Thymus (tissue), 11 donors: ENCODE measurements around the gene TTLL8. TPM values are rescaled to one million over a fixed set of nuclear protein-coding genes. Genes with fewer than 3 reads are reported as not detected.

Source experiments
- DNase-seq, 9 donors: peaks; one replicate each; pipeline ENCODE4 v3.0.0-alpha.2; 2013; ENCODE audit warnings: low spot score in 9 of 9, low read depth in 6 of 9, missing footprints in 1 of 9
- H3K27ac ChIP-seq, 2 donors: one replicate each; pipeline ENCODE4 v1.5.1; 2013; ENCODE audit warnings: control low read depth in 1 of 2, low read depth in 1 of 2, low read length in 1 of 2, mild to moderate bottlenecking in 1 of 2, moderate library complexity in 1 of 2
- H3K27me3 ChIP-seq, 2 donors: one replicate each; pipeline ENCODE4 v1.5.1; 2013; ENCODE audit warnings: low read length in 1 of 2; ENCODE audit not compliant: control insufficient read depth in 2 of 2, insufficient read depth in 1 of 2
- H3K36me3 ChIP-seq, 2 donors: one replicate each; pipeline ENCODE4 v1.5.1; 2013; ENCODE audit warnings: low read length in 1 of 2, mild to moderate bottlenecking in 1 of 2, moderate library complexity in 1 of 2; ENCODE audit not compliant: control insufficient read depth in 2 of 2, insufficient read depth in 2 of 2
- H3K4me1 ChIP-seq, 2 donors: one replicate each; pipeline ENCODE4 v1.5.1; 2013; ENCODE audit warnings: low read length in 2 of 2; ENCODE audit not compliant: control insufficient read depth in 2 of 2, insufficient read depth in 2 of 2
- H3K4me3 ChIP-seq, 2 donors: one replicate each; pipeline ENCODE4 v1.5.1; 2013; ENCODE audit warnings: low read length in 2 of 2, control low read depth in 1 of 2, mild to moderate bottlenecking in 1 of 2
- H3K9me3 ChIP-seq, 2 donors: one replicate each; pipeline ENCODE4 v1.5.1; 2013; ENCODE audit warnings: low read length in 1 of 2, mild to moderate bottlenecking in 1 of 2; ENCODE audit not compliant: control insufficient read depth in 2 of 2, insufficient read depth in 1 of 2
- WGBS: extraction: QIAGEN DNeasy Blood & Tissue Kit; methylation state at CpG from one replicate; pipeline ENCODE4 v1.1.7; 2013; 5-methylcytosine and 5-hydroxymethylcytosine counted together
- polyA plus RNA-seq: library from polyadenylated mRNA; stranded (reverse); fragments of 200-250 nt; gene quantifications from one replicate; pipeline ENCODE4 v1.2.3, GENCODE V29; 2013
- total RNA-seq: library from RNA; stranded (reverse); fragments of 120-200 nt; gene quantifications from one replicate; pipeline ENCODE4 v1.2.4, GENCODE V29; 2013
- donor health status: healthy.

Gene TTLL8
- total and polyA plus RNA-seq, 2 donors = not detected

- 87% methylated on average over 24 of the region's 24 CpGs for WGBS
- H3K27ac ChIP-seq = no peak overlapping the region
- H3K4me1 ChIP-seq = peaks cover 0 to 3% of the 10 kb centered on the region in 2 donors
- no peak for DNase-seq
- no peaks in the 10 kb centered on the region for H3K9me3 ChIP-seq
- no peaks in the 10 kb centered on the region for H3K36me3 ChIP-seq
- peaks cover 12 to 43% of the 10 kb centered on the region in 2 donors for H3K27me3 ChIP-seq
- H3K4me3 ChIP-seq = no peak overlapping the region
These were observed 25.8 kb downstream of the TTLL8 start for GRCh38 chr22:50032109-50032871.

DNA sequence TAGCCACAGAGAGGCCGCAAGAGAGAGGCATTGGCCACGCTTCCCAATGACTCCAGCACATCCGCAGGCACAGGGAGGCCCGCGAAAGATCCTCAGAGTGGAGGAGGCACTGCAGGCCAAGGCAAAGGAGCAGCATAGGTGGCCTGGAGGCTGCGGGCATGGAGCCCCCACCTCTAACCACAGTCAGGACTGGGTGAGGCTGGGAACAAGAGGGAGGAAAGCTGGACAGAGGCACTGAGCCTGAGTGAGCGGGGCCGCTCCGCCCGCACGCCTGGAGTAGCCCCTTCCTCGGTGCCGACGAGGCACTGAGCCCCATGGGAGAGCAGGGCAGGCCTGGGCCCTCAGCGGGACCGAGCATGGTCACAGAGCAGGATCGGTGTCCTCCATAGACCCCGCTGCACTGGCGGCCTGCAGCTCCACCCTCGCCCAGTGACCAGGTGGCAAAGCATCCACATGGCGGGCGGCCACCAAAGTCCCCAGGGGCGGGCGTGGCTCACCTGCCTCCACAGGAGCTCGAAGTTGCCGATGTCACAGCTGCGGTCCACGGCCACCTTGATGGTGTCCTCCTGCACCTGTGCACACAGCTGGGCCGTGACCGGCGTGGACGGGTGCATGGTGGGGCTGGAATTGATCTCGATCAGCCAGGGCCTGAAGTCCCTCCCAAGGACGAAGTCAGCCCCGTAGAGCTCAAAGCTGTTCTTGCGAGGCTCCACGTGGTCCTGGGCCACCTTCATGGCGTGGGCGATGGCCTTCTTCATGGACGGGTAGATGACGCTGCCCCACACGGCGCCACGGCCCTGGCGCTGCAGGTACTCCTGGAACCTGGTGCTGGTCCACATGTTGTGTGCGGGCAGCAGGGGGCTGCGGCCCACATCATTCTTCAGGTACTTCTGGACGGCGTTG, 26.7 kb downstream of the TTLL8 start:
- peaks cover 12 to 43% of the 10 kb centered on the region in 2 donors for H3K27me3 ChIP-seq
- no peak overlapping the region for H3K27ac ChIP-seq
- no peaks in the 10 kb centered on the region for H3K36me3 ChIP-seq
- DNase-seq = no peak
- 97% methylated on average over 49 of the region's 49 CpGs for whole genome bisulfite sequencing
- H3K4me3 ChIP-seq = no peak overlapping the region
- H3K9me3 ChIP-seq = no peaks in the 10 kb centered on the region
- H3K4me1 ChIP-seq = peaks cover 0 to 3% of the 10 kb centered on the region in 2 donors

DNA sequence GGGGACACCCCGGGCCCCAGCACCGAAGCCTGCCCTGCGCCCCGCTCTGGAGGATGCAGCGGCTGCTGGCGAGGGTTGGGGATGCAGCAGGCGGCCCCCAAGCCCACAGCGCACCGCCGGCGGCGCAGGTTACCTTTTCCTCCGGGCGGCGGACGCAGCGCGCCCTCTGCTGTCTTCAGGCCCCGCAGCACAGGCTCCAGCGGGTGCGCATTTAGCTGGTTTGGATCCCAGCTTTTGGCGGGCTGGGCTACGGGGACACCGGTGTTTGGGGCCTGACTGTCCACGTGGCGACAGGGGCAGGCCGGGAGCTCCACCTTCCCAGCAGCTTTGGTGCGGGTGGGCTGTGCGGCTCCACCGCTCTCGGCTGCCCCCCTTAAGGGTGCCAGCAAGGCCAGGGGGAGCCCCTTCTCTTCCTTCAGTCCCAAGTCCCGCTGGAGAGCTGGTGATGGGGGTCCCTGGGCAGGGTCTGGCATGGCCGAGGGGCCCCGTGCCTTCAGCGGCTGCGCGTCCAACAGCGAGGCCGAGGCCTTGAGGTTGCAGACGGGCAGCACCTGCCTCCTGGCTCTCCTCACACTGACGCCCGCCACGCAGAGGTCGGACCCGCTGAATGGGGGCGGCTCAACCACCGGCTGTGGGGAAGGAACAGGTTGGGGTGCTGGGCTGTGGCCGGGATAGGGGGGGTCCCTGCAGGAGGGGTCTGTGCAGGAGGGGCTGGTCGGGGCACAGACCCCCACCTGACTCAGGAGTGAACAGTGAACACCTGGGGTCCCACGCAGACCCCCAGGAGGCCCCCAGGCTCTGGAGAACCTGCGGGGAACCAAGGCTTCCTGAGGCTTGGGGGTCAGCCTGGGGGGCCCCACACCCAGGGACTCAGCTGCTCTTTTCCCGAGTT, 27.6 kb downstream of the TTLL8 start:
- peaks cover 0 to 3% of the 10 kb centered on the region in 2 donors for H3K4me1 ChIP-seq
- no peak overlapping the region for H3K4me3 ChIP-seq
- H3K9me3 ChIP-seq = no peaks in the 10 kb centered on the region
- no peak overlapping the region for H3K27ac ChIP-seq
- H3K27me3 ChIP-seq = peaks cover 13 to 38% of the 10 kb centered on the region in 2 donors
- peak in 8 of 9 donors; percentile 24 to 82 (median 52) for DNase-seq
- no peaks in the 10 kb centered on the region for H3K36me3 ChIP-seq
- WGBS = 21% methylated on average over 52 of the region's 52 CpGs

DNA sequence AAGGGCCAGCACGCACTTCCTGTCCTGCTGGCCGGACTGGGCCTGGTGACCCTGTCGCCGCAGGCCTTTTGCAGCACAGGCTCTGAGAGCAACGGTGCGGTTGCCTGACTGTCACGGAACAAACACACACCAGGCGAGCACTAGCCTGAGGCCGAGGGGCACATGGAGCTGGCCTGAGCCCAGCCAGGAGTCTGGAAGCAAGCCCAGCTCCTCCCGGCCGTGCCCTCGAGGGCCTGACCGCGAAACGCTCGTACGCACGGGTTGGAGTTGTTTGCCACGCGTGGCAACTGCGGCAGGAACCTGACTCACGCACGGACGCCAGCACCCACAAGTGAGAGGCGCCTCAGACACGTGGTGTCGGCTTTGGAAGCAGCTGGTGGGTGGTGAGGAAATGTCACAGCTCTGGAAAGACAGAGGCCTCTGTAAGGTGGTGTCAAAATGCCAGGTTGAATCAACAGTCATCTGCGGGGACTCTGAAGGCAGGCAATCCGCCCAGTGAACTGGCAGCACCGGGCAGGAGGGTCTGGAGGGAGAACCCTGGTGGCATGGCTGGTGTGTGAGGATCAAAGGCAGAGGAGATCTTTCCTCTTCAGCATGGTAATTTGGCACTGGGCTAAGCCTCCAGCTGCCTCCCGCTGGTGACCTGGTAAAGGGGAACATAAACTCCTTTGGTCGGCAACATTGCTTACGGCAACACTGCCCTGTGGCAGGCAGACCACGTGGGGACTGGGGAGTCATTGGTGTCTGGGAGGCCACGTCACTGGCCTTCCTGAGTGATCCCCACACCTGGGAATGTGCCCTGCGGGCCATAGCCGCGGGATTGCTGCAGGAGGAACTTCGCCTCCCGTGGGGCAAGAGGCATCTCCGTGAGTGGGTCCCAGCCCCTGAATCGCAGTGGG, 30.2 kb downstream of the TTLL8 start:
- no peak overlapping the region for H3K4me3 ChIP-seq
- WGBS = 87% methylated on average over 42 of the region's 42 CpGs
- peaks cover 13 to 24% of the 10 kb centered on the region in 2 donors for H3K27me3 ChIP-seq
- peak in 1 of 9 donors; percentile 26 for DNase-seq
- no peaks in the 10 kb centered on the region for H3K36me3 ChIP-seq
- H3K27ac ChIP-seq = no peak overlapping the region
- peaks cover 0 to 3% of the 10 kb centered on the region in 2 donors for H3K4me1 ChIP-seq
- no peaks in the 10 kb centered on the region for H3K9me3 ChIP-seq

- Histone ChIP-seq H3K9me3 (no peaks in the 10 kb centered on the region), H3K27ac (no peak overlapping the region), H3K27me3 (peaks cover 13 to 22% of the 10 kb centered on the region in 2 donors), H3K4me1 (peaks cover 0 to 3% of the 10 kb centered on the region in 2 donors), H3K36me3 (no peaks in the 10 kb centered on the region), H3K4me3 (no peak overlapping the region)
- no peak for DNase-seq
- WGBS = 89% methylated on average over 13 of the region's 13 CpGs
These were observed 32.1 kb downstream of the TTLL8 start for GRCh38 chr22:50025993-50026392.

DNA sequence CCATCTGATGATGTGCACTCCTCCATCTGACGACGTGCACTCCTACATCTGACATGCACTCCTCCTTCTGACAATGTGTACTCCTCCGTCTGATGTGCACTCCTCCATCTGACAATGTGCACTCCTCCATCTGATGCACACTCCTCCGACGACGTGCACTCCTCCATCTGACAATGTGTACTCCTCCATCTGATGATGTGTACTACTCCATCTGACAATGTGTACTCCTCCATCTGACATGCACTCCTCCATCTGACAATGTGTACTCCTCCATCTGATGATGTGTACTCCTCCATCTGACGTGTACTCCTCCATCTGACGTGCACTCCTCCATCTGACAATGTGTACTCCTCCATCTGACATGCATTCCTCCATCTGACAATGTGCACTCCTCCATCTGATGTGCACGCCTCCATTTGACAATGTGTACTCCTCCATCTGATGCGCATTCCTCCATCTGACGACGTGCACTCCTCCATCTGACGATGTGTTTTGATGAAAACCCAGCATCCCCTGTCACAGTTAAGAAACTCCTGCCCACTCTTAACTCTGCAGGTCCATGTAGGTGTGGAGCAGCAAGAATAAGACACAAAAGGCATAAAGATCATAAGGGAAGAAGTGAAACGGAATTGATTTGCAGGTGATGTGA, 35.8 kb downstream of the TTLL8 start:
- Histone ChIP-seq H3K4me3 (no peak overlapping the region), H3K27ac (no peak overlapping the region), H3K27me3 (peaks cover 2 to 16% of the 10 kb centered on the region in 2 donors), H3K36me3 (no peaks in the 10 kb centered on the region), H3K4me1 (no peaks in the 10 kb centered on the region), H3K9me3 (peaks cover 0 to 5% of the 10 kb centered on the region in 2 donors)
- WGBS = 89% methylated on average over 14 of the region's 14 CpGs
- DNase-seq = no peak

DNA sequence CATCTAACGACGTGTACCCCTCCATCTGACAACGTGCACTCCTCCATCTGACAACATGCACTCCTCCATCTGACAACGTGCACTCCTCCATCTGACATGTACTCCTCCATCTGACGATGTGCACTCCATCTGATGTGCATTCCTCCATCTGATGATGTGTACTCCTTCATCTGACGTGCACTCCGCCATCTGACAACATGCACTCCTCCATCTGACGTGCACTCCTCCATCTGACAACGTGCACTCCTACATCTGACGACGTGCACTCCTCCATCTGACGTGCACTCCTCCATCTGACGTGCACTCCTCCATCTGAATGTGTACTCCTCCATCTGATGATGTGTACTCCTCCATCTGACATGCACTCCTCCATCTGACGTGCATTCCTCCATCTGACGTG, 37.5 kb downstream of the TTLL8 start:
- no peak for DNase-seq
- Histone ChIP-seq H3K27ac (no peak overlapping the region), H3K27me3 (peaks cover 2 to 33% of the 10 kb centered on the region in 2 donors)

More for the DNA sequence above, 37.5 kb downstream of the TTLL8 start:
- Histone ChIP-seq H3K4me1 (no peaks in the 10 kb centered on the region), H3K36me3 (no peaks in the 10 kb centered on the region), H3K4me3 (no peak overlapping the region), H3K9me3 (peaks cover 0 to 5% of the 10 kb centered on the region in 2 donors)
- WGBS = 94% methylated on average over 15 of the region's 15 CpGs
